Measurements from ENCODE around the gene CHCHD6.

The CHCHD6 gene

DNA sequence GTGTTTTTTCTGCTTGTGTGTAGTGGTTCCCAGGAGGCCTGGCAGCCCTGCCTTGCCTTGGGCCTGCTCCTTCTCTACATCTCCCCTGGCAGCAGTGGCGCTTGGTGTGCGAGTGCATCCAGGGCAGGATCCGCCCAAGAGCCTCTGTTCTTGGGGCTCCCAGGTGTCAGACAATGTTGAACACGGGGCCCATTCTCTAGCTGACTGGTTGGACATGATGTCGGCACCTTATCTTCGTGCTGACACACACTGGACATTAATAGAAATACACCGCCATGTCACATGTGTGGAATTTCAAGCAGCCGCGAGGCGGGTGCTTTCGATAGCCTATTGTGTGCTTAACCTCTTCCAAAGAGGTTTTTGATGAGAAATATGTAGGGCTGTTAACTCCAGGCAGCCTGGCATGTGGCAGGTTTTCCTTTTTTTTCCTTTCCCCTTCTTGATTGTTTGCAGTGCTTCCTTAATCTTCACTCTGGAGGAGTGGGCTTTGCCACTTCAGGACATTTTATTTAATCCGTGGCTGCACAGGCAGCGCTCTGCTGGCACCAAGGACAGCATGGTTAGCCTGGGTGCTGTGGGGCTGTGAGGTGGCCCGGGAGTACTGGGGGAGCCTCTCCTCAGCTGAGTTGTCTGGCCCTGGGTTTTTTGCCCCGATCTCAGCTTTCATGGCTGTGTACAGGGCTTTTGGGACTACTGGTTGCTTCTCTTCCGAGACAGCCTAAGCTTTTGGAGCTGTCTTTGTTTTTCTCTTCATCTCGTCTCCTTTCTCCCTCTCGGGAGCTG is 42.5 kb downstream of the CHCHD6 start:
- DNase-seq, result peak; percentile 64

DNA sequence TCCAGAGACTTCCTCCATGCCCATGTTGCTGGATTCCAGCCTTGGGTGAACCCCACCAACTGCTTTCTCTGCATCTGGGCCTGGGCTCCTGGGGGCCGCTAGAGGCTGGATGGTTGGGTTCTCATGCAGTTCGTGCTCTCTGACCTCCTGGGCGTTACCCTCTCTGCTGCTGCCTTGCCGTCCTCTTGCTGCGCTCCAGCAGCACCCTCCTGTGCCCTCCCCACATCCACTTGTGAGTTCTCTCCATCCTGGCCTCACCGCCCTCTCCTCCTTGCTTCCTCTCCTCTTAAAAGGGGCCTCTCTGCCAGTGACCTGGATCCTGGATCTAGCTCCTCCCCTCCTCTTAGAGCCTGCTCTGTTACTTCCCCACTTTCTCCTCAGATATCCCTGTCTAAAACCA is 43.7 kb downstream of the CHCHD6 start:
- DNase-seq, result no peak

DNA sequence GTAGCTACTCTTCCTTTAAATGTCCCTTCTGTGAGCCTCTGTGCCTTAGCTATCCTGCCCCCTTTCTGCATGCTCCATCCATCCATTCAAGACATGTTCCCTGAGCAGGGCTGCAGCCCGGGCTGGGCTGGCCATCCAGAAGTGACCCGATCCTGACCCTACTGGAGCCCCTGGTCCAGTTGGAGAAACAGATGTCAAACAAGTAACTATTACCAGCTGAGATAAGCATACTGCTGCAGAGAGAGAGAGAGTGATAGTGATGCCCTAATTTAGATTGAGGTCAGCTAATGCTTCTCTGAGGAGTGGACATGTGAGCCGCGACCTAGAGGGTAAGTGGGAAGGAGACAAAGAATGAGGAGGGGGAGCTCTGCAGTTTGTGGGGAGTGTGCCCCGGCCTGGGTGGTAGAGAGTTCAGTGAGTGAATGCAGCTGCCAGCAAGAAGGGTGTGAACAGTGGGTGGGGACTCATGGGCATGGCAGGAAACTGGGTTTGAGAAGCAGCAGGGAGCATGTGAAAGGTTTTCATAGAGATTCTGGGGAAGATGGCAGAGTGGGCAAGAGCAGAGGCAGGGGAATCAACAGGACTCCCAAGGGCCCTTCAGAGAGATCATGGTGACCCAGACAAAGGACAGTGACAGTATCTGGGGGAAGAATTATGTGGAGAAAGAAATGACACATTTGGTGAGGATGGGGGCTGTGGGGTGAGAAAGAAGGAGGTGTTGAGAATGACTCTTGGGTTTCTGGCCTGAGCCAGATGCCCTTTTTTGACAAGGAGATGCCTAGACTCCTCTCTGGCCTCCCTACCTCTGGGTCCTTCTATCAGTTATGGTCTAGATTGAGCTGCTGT is 44.9 kb downstream of the CHCHD6 start:
- no peak for DNase-seq

DNA sequence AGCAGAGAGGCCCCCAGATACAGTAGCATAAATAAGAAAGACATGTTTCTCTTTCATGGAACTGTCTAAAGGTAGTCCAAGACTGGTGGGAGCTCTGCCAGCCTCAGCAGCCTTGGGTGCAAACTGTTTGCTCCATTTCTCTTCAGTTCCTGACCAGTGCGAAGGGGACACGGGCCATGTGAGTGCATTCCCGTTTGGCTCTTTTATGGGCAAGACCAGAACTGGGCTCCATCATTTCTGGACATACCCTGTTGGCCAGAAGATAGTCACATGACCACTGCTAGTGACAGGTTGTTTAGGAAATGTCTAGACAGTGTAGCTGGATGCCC is 45.5 kb downstream of the CHCHD6 start:
- no peak for DNase-seq

- no peak for DNase-seq
These were observed 46.1 kb downstream of the CHCHD6 start for GRCh38 chr3:126749931-126750755.

- DNase-seq, result no peak
These were observed 46.7 kb downstream of the CHCHD6 start for GRCh38 chr3:126750756-126751121.

DNA sequence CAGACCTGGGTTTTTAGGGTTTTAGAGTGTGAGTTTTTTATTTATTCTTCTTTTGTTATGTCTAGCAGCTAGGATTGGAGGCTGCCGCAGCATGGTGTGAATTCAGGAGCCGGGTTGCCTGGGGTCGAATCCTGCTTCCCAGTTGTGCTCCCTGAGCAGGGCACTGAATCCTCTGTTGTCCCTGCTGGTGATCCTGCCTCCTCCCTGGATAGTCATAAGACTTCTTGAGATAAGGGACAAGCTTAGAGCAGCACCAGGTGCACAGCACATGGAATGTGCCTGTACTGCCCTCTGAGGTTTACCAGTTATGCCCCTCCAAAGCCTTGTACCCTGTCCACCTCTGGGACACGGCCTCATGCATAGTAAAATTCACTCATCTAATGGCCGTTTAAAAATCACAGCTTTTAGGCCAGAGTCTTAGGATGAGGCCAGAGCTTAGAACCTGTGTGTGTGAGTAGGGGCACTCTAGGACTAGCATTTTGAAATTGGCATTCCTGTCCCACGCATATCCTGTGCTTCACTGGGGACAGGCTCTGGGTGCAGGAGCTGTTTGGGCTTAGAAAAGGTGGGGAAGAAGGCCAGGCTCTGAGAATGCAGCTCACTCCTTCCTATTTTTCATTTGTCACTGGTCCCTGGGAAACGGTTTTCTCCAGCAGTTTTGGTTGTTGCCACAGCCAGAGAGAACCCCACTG is 47.7 kb downstream of the CHCHD6 start:
- DNase-seq, result no peak

- DNase-seq, result peak; percentile 78
These were observed 48.5 kb downstream of the CHCHD6 start for GRCh38 chr3:126752303-126753190.

GRCh38 chr3:126753191-126754160 is 49.4 kb downstream of the CHCHD6 start:
- DNase-seq, result peak; percentile 94

GRCh38 chr3:126755866-126756265 is 51.8 kb downstream of the CHCHD6 start:
- no peak for DNase-seq

DNA sequence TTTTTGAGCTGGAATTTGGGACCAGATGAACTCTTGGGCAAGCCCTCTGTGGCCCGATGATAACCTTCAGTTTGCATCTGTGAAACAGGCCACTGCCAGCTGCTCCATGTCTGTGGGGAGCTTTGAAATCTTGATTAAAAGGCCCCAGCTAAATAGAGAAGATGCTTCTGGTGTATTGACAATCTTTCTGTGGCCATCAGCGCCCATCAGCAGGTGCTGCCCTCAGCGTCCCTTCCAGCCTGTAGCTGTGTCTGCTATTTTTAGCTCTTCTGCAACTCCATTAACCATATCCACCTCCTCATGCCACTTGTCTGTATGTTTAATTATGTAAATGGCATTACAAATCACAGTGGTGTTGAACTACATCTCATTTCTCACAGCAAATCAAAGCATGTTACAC is 54.0 kb downstream of the CHCHD6 start:
- no peak for DNase-seq

DNA sequence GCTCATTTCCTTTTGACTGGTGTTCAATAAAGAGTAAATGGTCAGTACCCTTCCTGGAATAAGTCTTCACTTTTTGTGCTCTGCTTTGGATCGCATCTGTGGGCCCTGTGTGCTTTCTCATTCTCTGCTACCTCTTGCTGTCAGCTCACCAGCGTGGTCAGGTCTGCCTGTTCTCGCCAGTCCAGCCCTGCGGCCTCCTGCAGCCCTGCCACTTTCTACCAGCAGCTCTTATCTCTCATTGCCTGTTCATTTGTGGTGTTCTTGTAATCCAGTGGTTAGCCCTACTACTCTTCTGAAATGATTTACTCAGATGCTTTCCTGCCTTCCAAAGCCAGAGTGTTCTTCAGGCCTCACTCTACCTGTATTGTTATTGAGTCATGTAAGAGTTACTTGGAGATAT is 54.8 kb downstream of the CHCHD6 start:
- no peak for DNase-seq

DNA sequence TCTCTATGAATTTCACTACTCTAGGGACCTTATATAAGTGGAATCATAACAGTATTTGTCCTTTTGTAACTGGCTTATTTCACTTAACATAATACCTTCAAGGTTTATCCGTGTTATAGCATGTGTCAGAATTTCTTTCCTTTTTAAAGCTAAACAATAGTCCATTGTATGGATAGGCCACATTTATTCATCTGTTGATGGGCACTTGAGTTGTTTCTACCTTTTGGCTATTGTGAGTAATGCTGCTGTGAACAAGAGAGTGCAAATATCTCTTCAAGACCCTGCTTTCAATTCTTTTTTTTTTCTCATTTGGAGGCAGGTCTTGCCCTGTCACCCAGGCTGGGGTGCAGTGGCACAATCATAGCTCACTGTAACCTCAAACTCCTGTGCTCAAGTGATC is 56.5 kb downstream of the CHCHD6 start:
- DNase-seq, result no peak

- DNase-seq, result no peak
These were observed 59.0 kb downstream of the CHCHD6 start for GRCh38 chr3:126763035-126763434.

- no peak for DNase-seq
These were observed 61.4 kb downstream of the CHCHD6 start for GRCh38 chr3:126765187-126766069.

DNA sequence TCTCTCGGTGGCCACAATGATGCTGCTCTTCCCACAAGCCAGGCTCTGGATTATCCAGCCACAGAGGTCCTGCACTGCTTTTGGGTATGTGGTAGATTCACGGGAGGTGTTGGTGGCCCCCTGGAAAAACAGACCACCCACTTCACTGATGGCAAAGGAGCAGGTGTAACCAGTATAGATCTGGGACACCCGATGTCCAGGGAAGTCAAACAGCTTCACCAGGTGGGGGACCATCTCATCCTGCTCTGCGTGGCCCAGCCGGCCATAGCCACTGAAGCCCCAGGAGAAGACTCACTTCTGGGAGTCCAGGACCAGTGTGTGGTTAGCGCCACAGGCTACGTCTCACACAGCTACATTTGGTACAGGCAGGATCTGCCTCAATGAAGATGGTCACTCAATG is 62.6 kb downstream of the CHCHD6 start:
- DNase-seq, result no peak

DNA sequence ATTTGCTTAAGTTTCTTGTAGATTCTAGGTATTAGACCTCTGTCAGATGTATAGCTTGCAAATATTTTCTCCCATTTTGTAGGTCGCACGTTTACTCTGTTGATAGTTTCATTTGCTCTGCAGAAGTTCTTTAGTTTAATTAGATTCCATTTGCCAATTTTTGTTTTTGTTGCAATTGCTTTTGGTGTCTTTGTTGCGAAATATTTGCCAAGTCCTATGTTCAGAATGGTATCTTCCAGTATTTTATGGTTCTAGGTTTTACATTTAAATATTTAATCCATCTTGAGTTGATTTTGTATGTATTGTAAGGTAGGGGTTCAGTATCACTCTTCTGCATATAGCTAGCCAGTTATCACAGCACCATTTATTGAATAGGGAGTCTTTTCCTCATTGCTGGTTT is 64.9 kb downstream of the CHCHD6 start:
- DNase-seq, result no peak

DNA sequence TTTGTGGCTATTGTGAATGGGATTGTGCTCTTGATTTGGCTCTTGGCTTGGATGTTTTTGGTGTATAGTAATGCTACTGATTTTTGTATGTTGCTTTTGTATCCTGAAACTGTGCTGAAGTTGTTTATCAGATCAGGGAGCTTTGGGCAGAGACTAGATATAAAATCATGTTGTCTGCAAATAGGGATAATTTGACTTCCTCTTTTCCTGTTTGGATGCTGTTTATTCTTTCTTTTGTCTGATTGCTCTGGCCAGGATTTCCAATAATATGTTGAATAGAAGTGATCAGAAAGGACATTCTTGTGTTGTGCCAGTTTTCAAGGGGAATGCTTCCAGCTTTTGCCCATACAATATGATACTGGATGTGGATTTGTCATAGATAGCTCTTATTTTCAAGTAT is 66.1 kb downstream of the CHCHD6 start:
- DNase-seq, result no peak

DNA sequence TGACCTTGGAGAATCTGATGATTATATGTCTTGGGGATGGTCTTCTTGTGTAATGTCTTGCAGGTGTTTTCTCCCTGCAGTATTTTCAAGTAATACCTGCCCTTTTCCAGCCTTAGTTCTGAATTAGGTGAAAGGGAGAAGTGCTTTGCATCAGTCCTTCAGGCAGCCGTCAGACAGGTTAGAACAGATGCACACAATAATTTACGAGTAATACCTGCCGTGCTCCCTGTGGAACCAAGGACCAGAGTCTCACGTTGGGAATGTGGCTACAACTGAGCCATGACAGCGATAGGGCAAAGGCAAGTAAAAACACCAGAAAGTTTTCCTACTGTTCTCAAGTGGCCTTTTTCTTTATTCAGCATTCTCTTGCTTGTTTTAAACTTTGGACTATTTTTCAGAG is 69.1 kb downstream of the CHCHD6 start:
- DNase-seq, result no peak

DNA sequence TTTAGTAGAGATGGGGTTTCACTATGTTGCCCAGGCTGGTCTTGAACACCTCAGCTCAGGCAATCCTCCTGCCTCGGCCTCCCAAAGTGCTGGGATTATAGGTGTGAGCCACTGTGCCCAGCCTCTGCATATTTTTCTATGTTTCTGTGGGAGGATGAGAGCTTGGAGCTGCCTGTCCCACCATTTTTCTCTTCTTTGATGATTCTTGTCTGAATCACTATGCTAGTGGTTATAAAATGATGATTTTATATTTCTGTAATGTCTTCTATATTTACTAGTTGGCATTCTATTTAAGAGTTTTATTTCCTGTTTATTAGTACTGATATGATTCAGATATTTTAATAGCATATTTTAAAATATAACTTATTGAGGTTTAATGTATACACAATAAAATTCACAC is 69.7 kb downstream of the CHCHD6 start:
- no peak for DNase-seq
